CD4-positive, alpha-beta T cell treated with Interleukin-6 for 4 hours (primary cell): ENCODE data around the gene SHISAL1.
"Not testable (repeated sequence)": the region's sequence is repeated elsewhere in the genome, so short reads cannot be mapped to it uniquely, and the experiment has no call there.

Source experiments
- DNase-seq: peaks from one replicate; pipeline ENCODE4 v3.0.0-alpha.2; 2020; ENCODE audit warnings: mixed read lengths

SHISAL1 gene

GRCh38 chr22:44256556-44257485, 55.9 kb downstream of the SHISAL1 start:
- DNase-seq: no peak

- no peak for DNase-seq
Observed at GRCh38 chr22:44256085-44256484, 56.7 kb downstream of the SHISAL1 start.

GRCh38 chr22:44254811-44255210, 57.9 kb downstream of the SHISAL1 start:
- no peak for DNase-seq

- DNase-seq: no peak
Observed at GRCh38 chr22:44249376-44250147, 63.2 kb downstream of the SHISAL1 start.

GRCh38 chr22:44248926-44249325, 63.8 kb downstream of the SHISAL1 start:
- DNase-seq: no peak

GRCh38 chr22:44247923-44248892, 64.5 kb downstream of the SHISAL1 start:
- no peak for DNase-seq

GRCh38 chr22:44247346-44247745, 65.4 kb downstream of the SHISAL1 start:
- DNase-seq: no peak

- DNase-seq: no peak
Observed at GRCh38 chr22:44246615-44247326, 66.0 kb downstream of the SHISAL1 start.

- DNase-seq: no peak
Observed at GRCh38 chr22:44245867-44246266, 66.9 kb downstream of the SHISAL1 start.

- no peak for DNase-seq
Observed at GRCh38 chr22:44245438-44245837, 67.3 kb downstream of the SHISAL1 start.

GRCh38 chr22:44244265-44244822, 68.4 kb downstream of the SHISAL1 start:
- DNase-seq: no peak

GRCh38 chr22:44243761-44244160, 69.0 kb downstream of the SHISAL1 start:
- DNase-seq: no peak

GRCh38 chr22:44242946-44243724, 69.6 kb downstream of the SHISAL1 start:
- no peak for DNase-seq

GRCh38 chr22:44241121-44241520, 71.6 kb downstream of the SHISAL1 start:
- not testable (repeated sequence) for DNase-seq

GRCh38 chr22:44237290-44237689, 75.5 kb downstream of the SHISAL1 start:
- no peak for DNase-seq

GRCh38 chr22:44234372-44234771, 78.4 kb downstream of the SHISAL1 start:
- not testable (repeated sequence) for DNase-seq

- DNase-seq: no peak
Observed at GRCh38 chr22:44231233-44231632, 81.5 kb downstream of the SHISAL1 start.

- no peak for DNase-seq
Observed at GRCh38 chr22:44229809-44230208, 82.9 kb downstream of the SHISAL1 start.

GRCh38 chr22:44229331-44229730, 83.4 kb downstream of the SHISAL1 start:
- no peak for DNase-seq

- no peak for DNase-seq
Observed at GRCh38 chr22:44225812-44226211, 86.9 kb downstream of the SHISAL1 start.
